CD4-positive, alpha-beta T cell (primary cell): ENCODE results near the gene CYP26A1. TPM values are rescaled to one million over a fixed set of nuclear protein-coding genes. Genes with fewer than 3 reads are reported as not detected.

Experiments
- ATAC-seq: fragments of 200-7000 bp; cut with Tn5 transposase; one replicate; pipeline ENCODE4 v1.10.0; 2022; ENCODE audit warnings: mild to moderate bottlenecking; ENCODE audit not compliant: poor library complexity
- CTCF ChIA-PET: fragments of 350-600 bp; sonication (Branson Sonifier 250); formaldehyde crosslinking; loops from one replicate; lab custom pipeline; 2021; ENCODE audit warnings: antibody characterized with exemption, inconsistent platforms; lab: Charles Lee
- POLR2A ChIA-PET: fragments of 350-600 bp; sonication (Branson Sonifier 250); formaldehyde crosslinking; loops from one replicate; lab custom pipeline; 2021; ENCODE audit warnings: antibody characterized with exemption, inconsistent platforms; lab: Charles Lee
- DNase-seq, 14 experiments: peaks; one replicate each; pipeline ENCODE4 v3.0.0-alpha.2; 2013 to 2020; ENCODE audit warnings: mixed read lengths in 2 of 14
- H3K27ac ChIP-seq, 2 donors: one replicate each; pipeline versions ENCODE4 v1.5.1 to v1.7.0; 2013; ENCODE audit warnings: low read length in 2 of 2, low read depth in 1 of 2, mild to moderate bottlenecking in 1 of 2
- H3K27me3 ChIP-seq, 2 experiments: 1 replicate in 1 of 2; 2 replicates in 1 of 2; pipeline versions ENCODE4 v1.6.1 to v1.7.0; 2013; ENCODE audit warnings: low read length in 2 of 2, control low read depth in 1 of 2, mild to moderate bottlenecking in 1 of 2, moderate library complexity in 1 of 2; ENCODE audit not compliant: insufficient read depth in 2 of 2, control insufficient read depth in 1 of 2
- H3K36me3 ChIP-seq: one replicate; pipeline ENCODE4 v1.6.1; 2013; ENCODE audit warnings: low read length, control low read depth; ENCODE audit not compliant: insufficient read depth
- H3K4me1 ChIP-seq: one replicate; pipeline ENCODE4 v1.6.1; 2013; ENCODE audit warnings: low read length, control low read depth; ENCODE audit not compliant: insufficient read depth
- H3K4me3 ChIP-seq: one replicate; pipeline ENCODE4 v1.5.1; 2013; ENCODE audit warnings: mild to moderate bottlenecking, low read length, moderate library complexity
- H3K9me3 ChIP-seq, 2 experiments: 1 replicate in 1 of 2; 2 replicates in 1 of 2; pipeline versions ENCODE4 v1.6.1 to v1.7.0; 2013; ENCODE audit warnings: low read length in 2 of 2, mild to moderate bottlenecking in 2 of 2, control low read depth in 1 of 2, moderate library complexity in 1 of 2; ENCODE audit not compliant: control insufficient read depth in 1 of 2, insufficient read depth in 1 of 2
- H3K27ac Mint-ChIP-seq: one replicate; pipeline ENCODE4 v1.8.0; 2020; ENCODE audit warnings: mixed read lengths
- H3K27me3 Mint-ChIP-seq: one replicate; pipeline ENCODE4 v1.8.0; 2021; ENCODE audit warnings: mixed read lengths
- H3K36me3 Mint-ChIP-seq: one replicate; pipeline ENCODE4 v1.8.0; 2021; ENCODE audit warnings: low read depth, mixed read lengths
- H3K4me1 Mint-ChIP-seq: one replicate; pipeline ENCODE4 v1.8.0; 2021; ENCODE audit warnings: low read depth, mixed read lengths
- H3K4me3 Mint-ChIP-seq: one replicate; pipeline ENCODE4 v1.8.0; 2020; ENCODE audit warnings: mild to moderate bottlenecking, mixed read lengths
- H3K9me3 Mint-ChIP-seq: one replicate; pipeline ENCODE4 v1.8.0; 2020; ENCODE audit warnings: mixed read lengths
- intact Hi-C, 2 experiments: fragments of 100-400 bp; cut with DNase I in 1 of 2; cut with micrococcal nuclease in 1 of 2; formaldehyde crosslinking; loops; one replicate each; pipeline versions ENCODE4 v1.15.1 to v1.9.0; 2023 to 2025; cut with DNase I, micrococcal nuclease
- total RNA-seq, 174 experiments: library from RNA in 2 of 174; stranded (reverse) in 2 of 174; gene quantifications; one replicate each; pipeline ENCODE4 v1.2.3 and lab custom pipeline; 2021 to 2026
- TF ChIP-seq, protein P1 (sequence below): fragments of 200-600 bp; IDR thresholded peaks from one replicate; pipeline ENCODE4 v1.8.0; 2022; ENCODE audit warnings: antibody characterized with exemption, mild to moderate bottlenecking

CYP26A1 gene
- total RNA-seq, 2 experiments from 2014 or later: not detected

- Histone ChIP-seq H3K4me1 (peaks cover 22% of the 10 kb centered on the region), H3K4me3 (no peak overlapping the region), H3K27me3 (no peaks in the 10 kb centered on the region), H3K27ac (no peak overlapping the region), H3K9me3 (peaks cover 7 to 17% of the 10 kb centered on the region in 2 experiments), H3K36me3 (no peaks in the 10 kb centered on the region)
- intact Hi-C loops: no loop called here
- H3K9me3 Mint-ChIP-seq: peaks cover 14% of the 10 kb centered on the region
- peaks cover 38% of the 10 kb centered on the region for H3K4me1 Mint-ChIP-seq
- no peaks in the 10 kb centered on the region for H3K27me3 Mint-ChIP-seq
- ChIA-PET CTCF (no interaction called here), POLR2A (no interaction called here)
- DNase-seq: peak in 3 of 14 experiments; percentile 16 to 58 (median 17)
- H3K27ac Mint-ChIP-seq: peak overlapping the region; percentile 54
- peak; percentile 78 for ATAC-seq
- H3K36me3 Mint-ChIP-seq: no peaks in the 10 kb centered on the region
- TF ChIP-seq, protein P1, sequence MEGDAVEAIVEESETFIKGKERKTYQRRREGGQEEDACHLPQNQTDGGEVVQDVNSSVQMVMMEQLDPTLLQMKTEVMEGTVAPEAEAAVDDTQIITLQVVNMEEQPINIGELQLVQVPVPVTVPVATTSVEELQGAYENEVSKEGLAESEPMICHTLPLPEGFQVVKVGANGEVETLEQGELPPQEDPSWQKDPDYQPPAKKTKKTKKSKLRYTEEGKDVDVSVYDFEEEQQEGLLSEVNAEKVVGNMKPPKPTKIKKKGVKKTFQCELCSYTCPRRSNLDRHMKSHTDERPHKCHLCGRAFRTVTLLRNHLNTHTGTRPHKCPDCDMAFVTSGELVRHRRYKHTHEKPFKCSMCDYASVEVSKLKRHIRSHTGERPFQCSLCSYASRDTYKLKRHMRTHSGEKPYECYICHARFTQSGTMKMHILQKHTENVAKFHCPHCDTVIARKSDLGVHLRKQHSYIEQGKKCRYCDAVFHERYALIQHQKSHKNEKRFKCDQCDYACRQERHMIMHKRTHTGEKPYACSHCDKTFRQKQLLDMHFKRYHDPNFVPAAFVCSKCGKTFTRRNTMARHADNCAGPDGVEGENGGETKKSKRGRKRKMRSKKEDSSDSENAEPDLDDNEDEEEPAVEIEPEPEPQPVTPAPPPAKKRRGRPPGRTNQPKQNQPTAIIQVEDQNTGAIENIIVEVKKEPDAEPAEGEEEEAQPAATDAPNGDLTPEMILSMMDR: no peak
- H3K4me3 Mint-ChIP-seq: peak overlapping the region; percentile 77
These were observed 51.1 kb downstream of the CYP26A1 start for GRCh38 chr10:93124580-93125318.

GRCh38 chr10:93125966-93126365 lies 52.3 kb downstream of the CYP26A1 start:
- Histone ChIP-seq H3K36me3 (no peaks in the 10 kb centered on the region), H3K4me3 (no peak overlapping the region), H3K27ac (no peak overlapping the region), H3K27me3 (no peaks in the 10 kb centered on the region), H3K9me3 (peaks cover 7 to 17% of the 10 kb centered on the region in 2 experiments), H3K4me1 (peaks cover 22% of the 10 kb centered on the region)
- no peak overlapping the region for H3K4me3 Mint-ChIP-seq
- DNase-seq: no peak
- TF ChIP-seq, protein P1: no peak
- H3K9me3 Mint-ChIP-seq: peaks cover 14% of the 10 kb centered on the region
- ChIA-PET POLR2A (no interaction called here), CTCF (no interaction called here)
- H3K27ac Mint-ChIP-seq: no peak overlapping the region
- H3K27me3 Mint-ChIP-seq: no peaks in the 10 kb centered on the region
- no peak for ATAC-seq
- no peaks in the 10 kb centered on the region for H3K36me3 Mint-ChIP-seq
- H3K4me1 Mint-ChIP-seq: peaks cover 39% of the 10 kb centered on the region
- intact Hi-C loops: no loop called here

GRCh38 chr10:93126483-93127052 lies 52.9 kb downstream of the CYP26A1 start:
- intact Hi-C loops: no loop called here
- Histone ChIP-seq H3K9me3 (peaks cover 7 to 17% of the 10 kb centered on the region in 2 experiments), H3K4me1 (peaks cover 22% of the 10 kb centered on the region), H3K27me3 (no peaks in the 10 kb centered on the region), H3K27ac (no peak overlapping the region), H3K4me3 (no peak overlapping the region), H3K36me3 (no peaks in the 10 kb centered on the region)
- TF ChIP-seq, protein P1: no peak
- Mint-ChIP-seq H3K36me3 (no peaks in the 10 kb centered on the region), H3K4me1 (peaks cover 45% of the 10 kb centered on the region), H3K27ac (no peak overlapping the region), H3K4me3 (no peak overlapping the region), H3K9me3 (peaks cover 14% of the 10 kb centered on the region), H3K27me3 (no peaks in the 10 kb centered on the region)
- DNase-seq (peak in 1 of 14 experiments; percentile 7), ATAC-seq (no peak)
- ChIA-PET POLR2A (no interaction called here), CTCF (no interaction called here)

Other genes starting within 250 kb of the CYP26A1 start
- 1 to 10 TPM; 6.6 to 7.4 TPM for gene EXOC6, start 225.4 kb upstream of the CYP26A1 start, total RNA-seq
- gene CYP26C1, start 13.1 kb upstream of the CYP26A1 start, total RNA-seq: under 1 TPM in 1 of 2 experiments, not detected in 1; 0.14 TPM